ENCODE data around the gene L3MBTL4. TPM values are rescaled to one million over a fixed set of nuclear protein-coding genes. Genes with fewer than 3 reads are reported as not detected.

L3MBTL4 gene
- total and polyA plus RNA-seq, 9 donors, result 4.2 to 79.1 (median 23.7) TPM

DNA sequence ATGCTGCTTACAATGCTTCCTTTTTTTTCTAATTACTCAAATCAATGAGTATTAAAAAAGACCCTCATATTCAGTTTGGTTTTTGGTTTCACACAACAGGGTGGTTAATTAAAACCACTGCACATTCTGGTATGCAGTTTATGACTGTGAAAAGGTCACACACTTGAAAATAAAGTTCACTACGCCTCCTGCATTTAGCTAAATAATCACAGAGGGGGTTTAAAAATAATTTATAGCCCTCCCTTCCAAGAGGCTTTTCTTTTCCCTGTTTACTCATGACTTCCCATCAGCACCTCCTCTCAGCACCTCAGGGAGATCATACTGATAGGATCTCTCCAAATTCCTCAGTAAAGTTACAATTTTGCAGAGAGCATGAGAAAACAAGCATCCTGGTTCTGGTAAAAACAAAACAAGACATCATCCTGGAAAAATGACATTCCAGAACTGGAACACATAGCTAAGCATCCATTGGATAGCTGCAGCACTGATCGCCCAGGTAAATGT lies 389.9 kb downstream of the L3MBTL4 start:
- no peaks in the 10 kb centered on the region for H3K36me3 ChIP-seq
- no peak overlapping the region for H3K4me3 ChIP-seq
- TF ChIP-seq EP300 (IDR thresholded peaks at IDR 0.05) (no peak), POLR2A (IDR thresholded peaks at IDR 0.05) (no peak)
- TF ChIP-seq, protein P1, sequence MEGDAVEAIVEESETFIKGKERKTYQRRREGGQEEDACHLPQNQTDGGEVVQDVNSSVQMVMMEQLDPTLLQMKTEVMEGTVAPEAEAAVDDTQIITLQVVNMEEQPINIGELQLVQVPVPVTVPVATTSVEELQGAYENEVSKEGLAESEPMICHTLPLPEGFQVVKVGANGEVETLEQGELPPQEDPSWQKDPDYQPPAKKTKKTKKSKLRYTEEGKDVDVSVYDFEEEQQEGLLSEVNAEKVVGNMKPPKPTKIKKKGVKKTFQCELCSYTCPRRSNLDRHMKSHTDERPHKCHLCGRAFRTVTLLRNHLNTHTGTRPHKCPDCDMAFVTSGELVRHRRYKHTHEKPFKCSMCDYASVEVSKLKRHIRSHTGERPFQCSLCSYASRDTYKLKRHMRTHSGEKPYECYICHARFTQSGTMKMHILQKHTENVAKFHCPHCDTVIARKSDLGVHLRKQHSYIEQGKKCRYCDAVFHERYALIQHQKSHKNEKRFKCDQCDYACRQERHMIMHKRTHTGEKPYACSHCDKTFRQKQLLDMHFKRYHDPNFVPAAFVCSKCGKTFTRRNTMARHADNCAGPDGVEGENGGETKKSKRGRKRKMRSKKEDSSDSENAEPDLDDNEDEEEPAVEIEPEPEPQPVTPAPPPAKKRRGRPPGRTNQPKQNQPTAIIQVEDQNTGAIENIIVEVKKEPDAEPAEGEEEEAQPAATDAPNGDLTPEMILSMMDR (IDR thresholded peaks at IDR 0.05), result no peak
- H3K27ac ChIP-seq, result no peak overlapping the region
- H3K27me3 ChIP-seq, result no peaks in the 10 kb centered on the region
- WGBS, 3 donors, result 64 to 75% (median 64%) methylated on average over 2 of the region's 2 CpGs
- H3K4me1 ChIP-seq (ENCODE audit: insufficient read depth), result no peaks in the 10 kb centered on the region
- no peak for DNase-seq
- no peaks in the 10 kb centered on the region for H3K9me3 ChIP-seq
- intact Hi-C loops (cut with DNase I), result no loop called here

DNA sequence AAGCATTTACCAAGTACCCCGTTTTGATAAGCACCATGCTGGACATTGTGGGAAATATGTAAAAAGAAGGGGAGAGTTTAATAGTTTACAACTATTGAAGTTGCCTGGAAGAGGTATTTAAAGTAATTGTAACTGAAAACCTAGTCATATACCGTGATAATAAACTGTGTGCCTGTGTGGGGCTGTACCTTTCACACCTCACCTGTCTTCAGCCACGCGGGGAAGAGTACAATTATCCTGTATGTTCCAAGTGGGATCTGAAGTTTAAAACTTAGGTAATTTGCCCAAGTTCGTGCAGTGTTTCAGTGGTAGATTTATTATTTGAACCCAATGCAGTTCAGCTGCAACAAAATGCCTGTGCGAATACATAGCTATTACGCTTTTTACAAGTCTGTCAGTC lies 391.2 kb downstream of the L3MBTL4 start:
- Histone ChIP-seq H3K4me1 (ENCODE audit: insufficient read depth) (no peaks in the 10 kb centered on the region), H3K36me3 (no peaks in the 10 kb centered on the region), H3K9me3 (no peaks in the 10 kb centered on the region), H3K4me3 (no peak overlapping the region), H3K27me3 (no peaks in the 10 kb centered on the region), H3K27ac (no peak overlapping the region)
- intact Hi-C loops (cut with DNase I), result no loop called here
- 88 to 93% (median 89%) methylated on average over 7 of the region's 7 CpGs for WGBS, 3 donors
- TF ChIP-seq EP300 (IDR thresholded peaks at IDR 0.05) (no peak), POLR2A (IDR thresholded peaks at IDR 0.05) (no peak)
- TF ChIP-seq, protein P1 (IDR thresholded peaks at IDR 0.05), result no peak
- no peak for DNase-seq

DNA sequence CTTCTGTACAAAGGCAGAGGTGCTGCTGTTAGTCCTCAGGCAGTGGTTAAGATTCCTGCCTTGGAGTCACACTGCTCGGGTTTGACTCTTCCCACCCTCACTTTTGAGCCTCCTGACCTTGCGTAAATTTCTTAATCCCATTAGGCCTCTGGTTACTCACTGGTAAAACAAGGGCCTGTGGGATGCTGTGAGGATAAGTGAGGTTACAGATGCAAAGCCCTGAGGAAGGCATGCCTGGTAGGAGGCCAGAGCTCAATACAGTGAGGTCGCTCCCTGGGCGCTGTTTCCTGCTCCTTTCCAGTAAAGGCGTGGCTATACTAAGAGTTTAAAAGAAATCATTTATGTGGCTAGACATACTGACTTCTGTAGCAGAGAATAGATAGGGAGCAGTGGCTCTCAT lies 391.9 kb downstream of the L3MBTL4 start:
- 75 to 85% (median 81%) methylated on average over 5 of the region's 5 CpGs for WGBS, 3 donors
- TF ChIP-seq POLR2A (IDR thresholded peaks at IDR 0.05) (no peak), EP300 (IDR thresholded peaks at IDR 0.05) (no peak)
- TF ChIP-seq, protein P1 (IDR thresholded peaks at IDR 0.05), result no peak
- DNase-seq, result no peak
- Histone ChIP-seq H3K27me3 (no peaks in the 10 kb centered on the region), H3K4me3 (no peak overlapping the region), H3K4me1 (ENCODE audit: insufficient read depth) (no peaks in the 10 kb centered on the region), H3K9me3 (no peaks in the 10 kb centered on the region), H3K27ac (no peak overlapping the region), H3K36me3 (no peaks in the 10 kb centered on the region)
- intact Hi-C loops (cut with DNase I), result no loop called here

DNA sequence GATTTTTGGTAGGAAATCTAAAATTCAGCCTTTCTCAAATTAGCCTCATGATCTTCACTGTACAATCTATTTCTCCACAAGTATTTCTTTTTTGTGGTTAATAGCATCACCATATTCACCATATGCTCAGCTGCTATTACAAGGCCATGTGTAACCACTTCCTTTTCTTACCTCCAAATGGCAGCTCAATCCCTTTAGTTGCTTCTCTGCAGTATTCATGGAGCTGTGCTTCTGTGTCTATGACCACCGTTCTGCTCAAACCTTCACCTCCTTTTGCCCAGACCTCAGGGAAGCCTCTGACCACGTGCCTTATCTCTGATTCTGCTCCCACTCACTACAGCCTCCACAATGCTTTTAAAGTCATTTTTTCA lies 392.7 kb downstream of the L3MBTL4 start:
- no peaks in the 10 kb centered on the region for H3K27me3 ChIP-seq
- no peak for DNase-seq
- H3K4me3 ChIP-seq, result no peak overlapping the region
- no peaks in the 10 kb centered on the region for H3K9me3 ChIP-seq
- 21 to 33% (median 30%) methylated on average over 2 of the region's 2 CpGs for WGBS, 3 donors
- H3K36me3 ChIP-seq, result no peaks in the 10 kb centered on the region
- H3K4me1 ChIP-seq (ENCODE audit: insufficient read depth), result no peaks in the 10 kb centered on the region
- intact Hi-C loops (cut with DNase I), result no loop called here
- TF ChIP-seq, protein P1 (IDR thresholded peaks at IDR 0.05), result no peak
- TF ChIP-seq POLR2A (IDR thresholded peaks at IDR 0.05) (no peak), EP300 (IDR thresholded peaks at IDR 0.05) (no peak)
- H3K27ac ChIP-seq, result no peak overlapping the region
